ENCODE data around the gene MRTFA.

MRTFA gene

DNA sequence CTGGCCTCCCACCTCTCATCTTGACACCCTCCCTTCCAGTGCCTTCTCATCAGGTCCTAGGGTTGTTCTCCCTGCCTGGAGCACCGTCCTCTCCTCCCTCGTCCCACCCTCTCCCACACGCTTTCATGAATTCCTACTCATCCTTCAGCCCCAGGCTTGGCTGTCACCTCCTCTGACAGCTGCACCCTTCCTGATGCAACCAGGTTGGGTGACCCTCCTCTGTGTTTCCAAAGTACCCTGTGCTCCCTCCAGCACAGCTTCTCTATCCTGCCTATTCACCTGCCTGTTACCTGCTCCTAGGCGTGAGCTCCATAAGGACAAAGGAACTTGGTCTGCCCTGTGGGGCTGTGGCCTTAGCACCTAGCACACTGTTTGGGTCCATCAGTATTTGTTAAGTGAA is 207.7 kb downstream of the MRTFA start:
- DNase-seq (ENCODE audit: low read depth in 3 of 3), result no peak

DNA sequence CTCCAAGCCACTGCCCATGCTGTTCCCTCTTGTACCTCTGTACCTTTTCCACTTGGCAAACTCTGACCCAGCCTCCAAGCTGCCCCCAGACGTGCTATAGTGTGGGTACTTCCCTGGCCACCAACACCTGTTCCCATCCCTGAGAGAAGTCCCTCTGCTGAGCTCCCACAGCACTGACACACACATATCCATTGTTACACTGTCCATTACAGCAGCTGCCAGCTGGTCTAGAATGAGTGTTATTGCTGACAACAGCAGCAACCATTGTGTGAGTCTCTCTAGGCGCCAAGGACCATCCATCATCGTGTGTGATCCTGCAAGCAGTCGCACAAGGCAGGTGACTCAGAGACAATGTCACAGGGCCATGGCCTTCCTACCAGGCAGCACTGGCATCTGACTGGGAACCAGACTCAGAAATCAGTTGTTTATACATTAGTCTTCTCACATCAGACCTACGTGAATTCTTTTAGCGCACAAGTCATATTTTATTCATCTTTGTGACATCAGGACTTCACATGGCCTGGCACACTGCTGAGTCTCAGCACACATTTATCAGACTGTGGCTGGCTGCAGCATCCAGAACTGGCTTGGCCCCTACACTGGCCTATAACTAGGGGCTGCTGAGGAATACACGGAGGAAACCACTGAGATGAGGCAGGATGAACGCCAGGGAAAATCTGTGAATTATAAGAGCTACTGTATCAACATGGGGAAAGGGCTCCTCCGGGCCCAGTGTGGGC is 209.8 kb downstream of the MRTFA start:
- no peak for DNase-seq (ENCODE audit: low read depth in 3 of 3)

DNA sequence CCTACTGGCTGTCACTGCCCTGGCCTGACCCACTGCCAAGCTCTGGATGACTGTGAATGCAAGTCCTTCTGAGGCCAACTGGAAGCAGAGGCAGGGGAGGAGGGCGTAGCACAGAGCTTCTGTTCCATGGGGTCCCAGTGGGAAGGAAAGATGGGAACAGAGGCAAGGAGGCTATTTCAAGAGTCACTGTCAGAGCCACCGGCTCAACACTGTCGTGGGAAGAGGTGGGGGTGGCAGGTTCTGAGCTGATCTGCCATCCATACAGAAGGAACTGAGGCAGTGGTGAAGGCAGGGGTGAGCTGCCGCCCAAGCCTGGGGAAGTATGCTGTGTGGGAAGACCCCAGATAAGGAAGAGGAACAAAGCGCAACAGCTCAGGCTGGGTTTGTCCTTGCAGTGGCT is 211.4 kb downstream of the MRTFA start:
- DNase-seq (ENCODE audit: low read depth in 3 of 3), result no peak

DNA sequence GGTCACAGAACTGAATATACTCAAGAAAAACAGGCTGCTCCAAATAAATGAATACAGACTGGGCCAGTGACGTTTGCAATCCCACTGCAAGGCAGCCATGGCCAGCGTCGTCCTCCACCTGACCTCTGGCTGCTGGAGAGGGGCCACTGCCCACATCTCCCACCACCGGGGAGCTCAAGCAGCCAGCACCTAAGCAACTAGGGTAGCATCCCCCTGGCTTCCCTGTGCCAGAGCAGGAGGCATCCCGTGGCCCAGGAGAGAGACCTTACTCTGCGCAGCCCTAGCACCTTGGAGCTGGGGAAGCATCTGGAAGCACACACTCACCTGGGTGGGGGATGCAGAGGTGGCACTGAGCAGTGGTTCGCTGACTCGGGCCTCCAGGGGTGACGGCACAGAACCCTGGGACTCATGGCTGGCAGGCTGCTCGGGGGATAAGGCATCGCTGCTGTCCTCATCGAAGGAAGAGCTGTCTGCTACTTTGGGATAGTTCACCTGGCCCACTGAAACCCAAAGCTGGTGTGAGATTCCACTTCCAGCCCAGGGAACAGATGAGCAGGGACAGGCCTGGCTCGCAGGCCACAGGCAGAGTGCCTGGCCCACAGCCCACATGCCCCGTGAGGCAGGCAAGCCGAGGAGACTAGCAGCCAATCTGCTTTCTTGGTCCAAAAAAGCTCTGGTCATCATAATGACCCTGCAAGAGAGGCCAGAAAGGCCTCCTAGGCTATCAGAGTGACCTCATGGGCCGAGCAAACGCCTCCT is 212.5 kb downstream of the MRTFA start:
- DNase-seq (ENCODE audit: low read depth in 3 of 3), result no peak

DNA sequence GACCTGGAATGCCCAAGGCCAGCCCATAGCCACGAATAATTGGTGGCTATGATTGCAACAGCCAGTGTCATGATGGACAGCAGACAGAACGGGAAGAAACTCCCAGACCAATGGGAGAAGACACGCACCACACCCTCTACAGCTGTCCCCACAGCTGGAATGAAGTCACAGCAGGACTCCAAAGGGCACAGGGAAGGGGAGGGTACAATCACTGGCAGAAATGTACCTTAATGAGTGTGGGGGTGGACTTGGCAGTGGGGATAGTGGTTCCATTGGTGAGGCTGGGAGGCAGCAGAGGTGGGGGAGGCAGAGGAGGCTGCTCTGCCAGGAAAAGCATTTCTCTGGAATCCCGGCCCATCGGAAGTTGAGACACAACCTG is 213.2 kb downstream of the MRTFA start:
- DNase-seq (ENCODE audit: low read depth in 3 of 3), result no peak

DNA sequence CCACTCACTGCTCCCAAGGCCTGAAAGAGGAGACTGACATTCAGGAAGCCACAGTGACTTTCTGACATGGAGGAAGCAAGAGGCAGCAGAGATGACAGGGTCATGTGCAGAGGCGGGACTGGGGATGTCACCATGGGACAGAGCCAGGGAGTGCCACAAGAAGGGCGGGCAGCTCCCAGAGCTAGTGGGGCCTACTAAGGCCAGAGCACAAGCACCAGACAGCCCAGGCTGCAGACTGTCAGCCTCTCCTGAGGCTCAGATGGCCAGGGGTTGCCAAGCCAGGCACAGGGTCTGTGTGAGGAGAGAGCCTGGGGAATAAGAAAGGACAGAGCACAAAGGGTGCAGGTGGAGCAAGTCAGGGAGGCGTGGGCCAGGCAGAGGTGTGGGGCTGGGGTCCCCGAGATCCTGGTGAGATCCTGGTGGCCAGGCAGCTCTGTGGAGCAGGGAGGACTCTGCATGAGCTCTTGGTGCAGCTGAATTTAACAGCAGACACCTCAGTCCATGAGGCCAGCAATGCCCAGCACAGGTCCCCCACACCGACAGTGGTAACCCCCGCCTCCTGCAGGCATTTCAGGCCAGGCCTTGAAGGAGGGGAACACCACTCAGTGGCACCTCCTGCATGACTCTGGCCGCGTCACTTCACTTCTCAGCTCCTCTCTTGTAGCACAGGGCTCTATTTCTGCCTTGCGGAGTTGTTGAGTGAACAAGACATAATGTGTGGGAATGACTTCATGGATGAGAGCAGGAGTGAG is 213.8 kb downstream of the MRTFA start:
- DNase-seq (ENCODE audit: low read depth in 3 of 3), result no peak

DNA sequence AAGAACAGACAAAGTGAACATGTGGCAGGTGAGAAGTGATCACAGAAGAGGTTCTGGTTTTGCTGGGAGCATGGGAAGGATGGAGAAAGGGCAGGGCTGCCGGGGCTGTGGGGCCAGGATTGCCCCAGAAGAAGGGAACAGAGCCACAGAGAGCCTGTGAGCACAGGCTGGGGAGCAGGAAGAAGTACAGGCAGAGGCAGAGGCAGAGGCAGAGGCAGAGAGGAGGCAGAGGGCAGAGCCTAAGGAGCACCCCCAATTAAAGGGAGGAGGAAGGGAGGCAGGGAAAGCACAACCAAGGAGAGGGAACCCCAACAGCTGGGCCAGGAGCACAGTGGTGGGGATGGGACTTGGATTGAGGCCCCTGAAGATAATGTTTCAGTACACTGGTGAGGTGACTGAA is 214.6 kb downstream of the MRTFA start:
- DNase-seq (ENCODE audit: low read depth in 3 of 3), result no peak

DNA sequence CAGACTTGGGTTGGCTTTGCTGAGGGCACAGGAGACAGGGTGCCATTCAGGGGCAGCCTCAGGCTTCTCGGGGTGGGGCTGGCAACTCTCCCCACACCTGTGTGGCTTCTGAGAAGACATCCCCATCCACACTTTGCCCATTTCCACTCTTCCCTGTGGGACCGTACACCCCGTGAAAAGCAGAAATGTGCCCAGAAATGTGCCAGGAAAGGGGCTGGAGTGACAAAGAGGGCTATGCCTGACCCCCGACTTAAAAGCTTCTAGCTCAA is 215.5 kb downstream of the MRTFA start:
- no peak for DNase-seq (ENCODE audit: low read depth in 3 of 3)

DNA sequence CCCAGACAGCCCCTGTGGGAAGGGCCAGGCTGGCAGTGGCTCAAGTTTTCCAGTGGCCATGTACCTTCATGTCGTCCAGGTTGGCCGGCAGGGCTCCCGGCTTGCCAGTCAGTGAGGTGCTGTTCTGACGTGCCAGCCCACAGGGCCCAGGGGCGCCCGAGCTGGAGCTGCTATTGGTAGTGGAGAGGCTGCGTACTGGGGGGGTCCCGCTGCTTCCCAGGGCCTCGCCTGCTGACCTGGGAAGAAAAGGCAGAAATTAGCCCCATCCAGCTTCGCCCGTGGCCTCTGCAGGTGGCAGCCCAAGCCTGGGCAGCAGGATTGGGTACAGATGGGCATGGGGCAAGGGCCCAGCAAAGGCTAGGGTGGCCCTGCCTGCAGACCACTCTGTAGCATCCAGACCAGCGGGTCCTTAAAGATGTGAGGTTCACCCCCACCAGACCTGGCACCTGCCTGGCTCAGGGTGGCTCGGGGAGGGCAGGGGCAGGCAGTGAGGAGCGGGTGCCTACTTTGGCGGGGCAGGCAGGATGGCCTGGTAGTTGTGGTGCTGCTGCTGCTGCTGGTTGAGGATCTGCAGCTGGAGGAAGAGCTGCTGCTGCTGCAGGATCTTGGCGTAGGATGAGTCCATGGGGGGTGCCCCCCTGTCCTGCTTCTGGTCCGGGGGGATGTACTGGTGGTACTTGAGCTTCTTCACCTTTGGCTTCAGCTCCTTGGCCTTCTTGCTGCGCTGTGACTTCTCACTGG is 216.0 kb downstream of the MRTFA start:
- DNase-seq (ENCODE audit: low read depth in 3 of 3), result no peak

DNA sequence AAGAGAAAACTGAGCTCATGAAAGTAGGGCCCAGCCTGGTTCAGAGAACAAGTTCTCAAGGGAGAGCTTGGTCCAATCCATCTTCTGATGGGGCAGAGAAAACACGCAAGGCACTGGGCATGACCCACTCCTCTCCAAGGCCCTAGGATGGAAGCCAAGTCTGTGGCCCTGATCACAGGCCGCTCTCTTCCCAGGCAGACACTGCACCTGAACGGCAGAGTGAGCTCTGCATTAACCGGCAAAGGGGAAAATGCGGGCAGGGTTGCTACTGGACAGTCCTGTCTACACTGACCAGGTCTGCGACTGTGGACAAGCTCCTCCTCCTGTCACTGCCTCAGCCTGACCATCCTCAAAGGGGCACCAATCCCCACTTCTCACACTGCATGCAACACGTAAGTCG is 216.8 kb downstream of the MRTFA start:
- no peak for DNase-seq (ENCODE audit: low read depth in 3 of 3)

DNA sequence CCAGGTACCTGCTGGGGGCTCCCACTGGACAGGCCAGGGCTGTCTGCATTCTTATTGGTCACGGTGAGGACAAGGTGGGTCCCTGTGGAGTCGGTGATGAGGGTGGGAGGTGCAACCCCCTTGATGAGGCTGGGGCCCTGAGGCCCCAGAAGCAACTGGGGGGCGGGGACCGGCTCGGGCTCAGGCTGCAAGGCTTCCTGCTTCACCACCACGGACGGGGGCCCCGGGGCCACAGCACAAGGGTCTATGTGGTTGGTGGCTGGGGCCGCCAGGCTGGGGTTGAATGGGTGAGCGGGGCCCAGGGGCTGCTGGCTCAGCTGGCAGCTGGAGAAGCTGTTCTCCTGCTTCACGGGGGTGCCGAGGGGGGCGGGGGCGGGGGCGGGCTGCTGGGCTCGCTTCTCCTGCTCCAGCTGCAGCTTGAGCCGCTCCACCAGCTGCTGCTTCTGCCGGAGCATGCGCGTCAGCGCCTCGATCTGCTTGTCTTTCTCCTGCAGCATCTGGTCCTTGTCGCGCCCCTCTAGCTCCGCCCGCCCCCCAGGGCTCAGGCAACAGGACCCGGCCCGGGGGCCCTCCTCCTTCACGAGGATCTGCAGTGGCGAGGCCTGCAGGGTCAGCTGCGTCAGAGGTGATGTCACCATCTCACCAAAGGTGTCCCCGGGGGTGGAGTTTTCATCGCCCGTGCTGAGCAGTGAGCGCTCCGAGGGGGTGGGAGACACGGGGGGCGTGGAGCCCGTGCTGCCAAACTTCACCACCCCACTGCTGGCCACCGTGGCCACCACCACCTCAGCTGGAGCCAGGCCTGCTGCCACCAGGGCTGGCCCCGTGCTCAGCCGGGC is 217.9 kb downstream of the MRTFA start:
- no peak for DNase-seq (ENCODE audit: low read depth in 3 of 3)

DNA sequence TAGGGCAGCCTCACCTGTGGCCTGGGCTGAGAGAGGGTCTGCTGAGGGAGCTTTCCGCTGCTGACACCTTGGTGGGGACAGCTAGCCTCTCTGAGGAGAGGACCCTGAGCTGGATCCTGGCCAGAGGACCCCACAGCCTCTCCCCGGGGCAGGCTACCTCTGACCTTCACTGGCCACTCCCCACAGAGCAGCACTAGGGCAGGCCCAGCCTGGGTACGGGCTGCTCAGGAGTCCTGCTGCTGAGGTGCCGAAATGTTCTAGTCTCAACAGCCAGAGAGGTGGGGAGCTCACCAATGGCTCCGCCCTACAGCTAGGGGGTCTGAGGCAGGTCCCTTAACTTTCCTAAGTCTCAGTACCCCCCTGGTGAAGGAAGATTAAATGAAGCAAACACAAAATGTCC is 218.6 kb downstream of the MRTFA start:
- no peak for DNase-seq (ENCODE audit: low read depth in 3 of 3)

DNA sequence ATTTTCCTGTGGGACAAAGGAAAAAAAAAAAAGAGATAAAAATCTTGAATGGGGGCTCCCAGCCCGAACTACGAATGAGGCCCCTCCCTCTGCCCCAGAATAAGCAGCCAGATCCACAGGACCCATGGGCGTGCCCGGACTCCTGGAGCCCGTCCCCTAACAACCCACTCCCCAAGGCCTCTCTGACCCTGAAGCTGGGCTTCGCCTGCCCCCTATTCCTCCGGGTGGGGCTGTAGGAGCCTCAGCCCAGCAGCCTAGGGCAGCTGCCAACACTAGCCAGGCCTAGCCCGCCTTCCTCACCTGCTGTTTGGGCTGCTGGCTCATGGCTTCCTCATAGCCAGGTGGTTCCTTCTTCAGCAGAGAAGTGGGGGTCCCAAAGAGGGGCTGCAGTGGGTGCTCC is 219.5 kb downstream of the MRTFA start:
- DNase-seq (ENCODE audit: low read depth in 3 of 3), result no peak

DNA sequence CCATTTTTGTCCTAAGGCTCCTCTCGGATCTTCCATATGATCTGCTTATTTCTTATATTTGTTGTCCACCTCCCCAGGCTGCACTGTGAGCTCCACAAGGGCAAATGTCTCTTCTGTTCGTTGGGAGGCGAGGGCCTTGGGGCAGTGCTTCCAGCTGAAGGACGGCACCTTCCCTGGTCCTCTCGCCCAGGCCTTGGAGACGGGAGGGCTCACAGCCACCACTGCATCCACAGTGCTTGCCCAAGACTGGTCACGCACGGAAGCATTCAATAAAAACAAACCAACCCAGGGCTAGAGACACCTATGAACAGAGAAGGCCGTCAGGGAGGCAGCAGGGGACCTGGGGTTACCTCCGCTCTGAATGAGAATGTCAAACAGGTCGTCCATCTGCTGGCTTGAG is 219.9 kb downstream of the MRTFA start:
- no peak for DNase-seq (ENCODE audit: low read depth in 3 of 3)

DNA sequence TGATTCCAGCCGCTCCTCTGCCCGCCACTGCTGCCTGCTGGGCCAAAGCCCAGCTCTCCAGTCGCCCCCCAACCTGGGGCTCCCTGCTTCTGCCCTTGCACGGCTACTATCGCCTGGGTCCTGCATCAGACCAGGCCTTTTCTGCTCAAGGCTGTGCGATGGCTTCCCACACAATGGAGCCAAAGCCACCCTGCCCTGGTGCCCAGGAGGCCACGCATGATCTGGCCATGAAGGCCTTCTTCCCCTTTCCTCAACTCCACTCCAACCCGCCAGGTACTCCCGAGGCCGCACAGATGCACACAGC is 220.3 kb downstream of the MRTFA start:
- no peak for DNase-seq (ENCODE audit: low read depth in 3 of 3)

DNA sequence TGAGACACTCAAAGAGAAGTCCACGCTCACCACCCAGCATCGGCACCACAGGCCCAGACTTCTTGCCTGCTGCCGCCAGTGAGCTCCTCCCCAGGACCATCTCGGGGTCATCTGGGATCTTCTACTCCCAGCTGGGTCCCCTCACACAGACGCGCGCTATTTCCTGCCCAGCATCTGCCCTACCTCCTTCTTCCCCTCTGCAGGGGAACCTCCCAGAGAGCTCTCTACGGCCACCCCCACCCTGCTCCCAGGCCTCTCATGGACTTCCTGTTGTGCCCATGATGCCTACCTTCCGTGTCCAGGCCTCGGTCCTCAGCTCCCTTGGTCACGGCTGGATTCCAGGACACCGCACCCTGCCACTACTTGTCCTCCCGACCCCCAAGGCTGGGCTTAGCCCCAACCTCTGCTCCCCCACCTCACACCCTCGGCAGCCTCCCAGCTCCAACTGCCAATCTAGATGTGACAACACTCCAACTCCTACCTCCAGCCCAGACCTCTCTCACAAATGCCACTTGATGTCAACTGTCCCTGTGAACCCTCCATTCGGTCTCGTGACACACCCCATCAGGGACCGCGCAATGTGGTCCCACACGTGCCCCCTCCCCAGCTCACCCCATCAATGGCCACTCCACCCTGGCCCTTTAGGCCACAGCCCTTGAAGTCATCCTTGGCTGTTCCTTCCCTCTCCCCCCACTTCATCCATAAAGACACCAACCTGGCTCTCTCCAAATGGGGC is 220.8 kb downstream of the MRTFA start:
- DNase-seq (ENCODE audit: low read depth in 3 of 3), result no peak

DNA sequence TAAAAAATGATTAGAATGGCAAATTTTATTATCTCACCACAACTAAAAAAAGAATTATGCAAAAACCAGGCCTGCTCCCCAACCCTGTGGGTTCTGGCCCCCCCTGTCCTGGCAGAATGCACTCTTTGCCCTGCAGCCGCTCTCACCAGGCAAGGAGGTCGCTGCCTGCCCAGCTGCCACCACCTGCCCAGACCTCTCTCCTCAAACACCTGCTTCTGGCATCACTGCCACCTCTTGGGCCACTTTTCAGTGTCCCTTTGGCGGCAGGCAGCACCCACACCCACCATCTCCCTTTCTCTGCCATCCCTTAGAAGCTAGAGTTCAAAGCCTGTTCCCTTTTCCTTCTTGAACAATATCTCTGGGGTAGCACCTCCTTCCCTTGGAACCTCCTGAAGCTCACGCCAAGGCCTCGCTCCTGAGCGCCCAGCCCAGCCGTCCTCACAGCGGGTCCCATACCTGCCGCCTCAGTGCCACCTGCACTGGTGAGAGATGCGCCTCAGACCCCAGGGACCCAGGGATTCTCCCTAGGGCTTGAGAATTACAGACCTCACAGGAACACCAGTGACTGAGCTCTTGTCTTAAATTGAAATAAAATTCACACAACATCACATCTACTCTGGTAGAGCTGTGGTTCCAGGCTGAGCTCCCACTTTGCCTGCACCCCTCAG is 221.5 kb downstream of the MRTFA start:
- DNase-seq (ENCODE audit: low read depth in 3 of 3), result no peak

DNA sequence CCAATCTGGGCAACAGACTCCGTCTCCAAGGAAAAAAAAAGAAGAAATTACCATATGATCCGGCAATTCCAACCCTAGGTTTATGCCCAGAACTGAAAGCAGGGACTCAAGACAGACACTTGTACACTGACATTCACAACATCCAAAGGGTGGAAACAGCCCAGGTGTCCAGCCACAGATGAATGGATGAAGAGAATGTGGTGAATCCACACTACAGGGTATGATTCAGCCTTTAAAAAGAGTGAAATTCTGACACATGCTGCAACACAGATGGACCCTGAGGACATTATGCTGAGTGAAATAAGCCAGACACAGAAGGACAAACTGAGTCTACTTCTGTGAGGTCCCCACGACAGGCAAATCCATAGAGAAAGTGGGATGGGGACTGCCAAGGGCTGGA is 222.2 kb downstream of the MRTFA start:
- DNase-seq (ENCODE audit: low read depth in 3 of 3), result no peak

DNA sequence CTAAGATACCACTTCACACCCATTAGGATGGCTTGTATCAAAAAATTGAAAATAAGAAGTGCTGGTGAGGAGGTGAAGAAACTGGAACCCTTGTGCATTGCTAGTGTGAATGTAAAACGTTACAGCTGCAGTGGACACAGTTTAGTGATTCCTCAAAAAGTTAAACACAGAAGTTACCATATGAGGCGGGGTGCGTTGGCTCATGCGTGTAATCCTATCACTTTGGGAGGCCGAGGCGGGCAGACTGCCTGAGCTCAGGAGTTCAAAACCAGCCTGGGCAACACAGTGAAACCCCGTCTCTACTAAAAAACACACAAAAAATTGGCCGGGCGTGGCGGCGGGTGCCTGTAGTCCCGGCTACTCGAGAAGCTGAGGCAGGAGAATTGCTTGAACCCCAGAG is 222.6 kb downstream of the MRTFA start:
- DNase-seq (ENCODE audit: low read depth in 3 of 3), result no peak

DNA sequence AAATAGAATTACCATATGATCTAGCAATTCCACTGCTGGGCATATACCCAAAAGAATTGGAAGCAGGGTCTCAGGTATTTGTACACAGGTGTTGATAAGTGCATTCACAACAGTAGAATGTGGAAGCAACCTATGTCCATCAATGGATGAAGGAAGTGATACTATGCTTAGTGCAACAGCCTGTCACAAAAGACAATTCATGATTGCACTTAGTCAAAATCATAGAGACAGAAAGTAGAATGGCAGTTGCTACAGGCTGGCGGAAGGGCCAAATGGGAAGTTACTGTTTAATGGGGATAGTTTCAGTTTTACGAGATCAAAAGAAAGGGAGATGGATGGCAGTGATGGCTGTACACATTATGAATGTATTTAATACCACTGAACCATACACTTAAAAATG is 224.1 kb downstream of the MRTFA start:
- DNase-seq (ENCODE audit: low read depth in 3 of 3), result no peak

DNA sequence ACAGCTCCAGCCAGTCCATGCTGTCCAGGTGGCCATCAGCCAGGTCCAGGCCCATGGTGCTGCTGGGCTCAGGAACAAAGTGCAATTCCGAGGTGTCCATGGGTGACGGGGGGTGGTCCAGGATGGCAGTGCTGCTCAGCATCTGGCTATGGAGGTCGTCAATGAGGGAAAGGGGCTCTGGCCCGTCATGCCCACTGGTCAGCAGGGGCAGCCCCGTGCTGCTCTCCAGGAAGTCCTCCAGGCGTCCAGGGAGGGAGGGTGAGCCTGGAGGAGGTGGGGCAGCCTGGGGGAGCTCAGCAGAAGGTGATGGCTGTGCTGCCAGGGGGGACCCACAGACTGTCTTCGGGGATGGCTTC is 225.0 kb downstream of the MRTFA start:
- DNase-seq (ENCODE audit: low read depth in 3 of 3), result no peak
